Body of pancreas (tissue), 4 donors: ENCODE measurements around the gene TRIM28.

ENCODE experiments used
- POLR2A ChIP-seq, 3 donors: fragments of 450-650 bp; IDR thresholded peaks; one replicate each; pipeline ENCODE4 v1.6.1; 2016; ENCODE audit warnings: antibody characterized with exemption in 3 of 3, mild to moderate bottlenecking in 2 of 3
- TF ChIP-seq, protein P1 (sequence below), 7 experiments: fragments of 450-650 bp in 4 of 7; fragments of 200-600 bp in 3 of 7; sonication (generic) in 3 of 7; IDR thresholded peaks; one replicate each; pipeline ENCODE4 v1.5.1; 2016 to 2019; ENCODE audit warnings: antibody characterized with exemption in 7 of 7

DNA sequence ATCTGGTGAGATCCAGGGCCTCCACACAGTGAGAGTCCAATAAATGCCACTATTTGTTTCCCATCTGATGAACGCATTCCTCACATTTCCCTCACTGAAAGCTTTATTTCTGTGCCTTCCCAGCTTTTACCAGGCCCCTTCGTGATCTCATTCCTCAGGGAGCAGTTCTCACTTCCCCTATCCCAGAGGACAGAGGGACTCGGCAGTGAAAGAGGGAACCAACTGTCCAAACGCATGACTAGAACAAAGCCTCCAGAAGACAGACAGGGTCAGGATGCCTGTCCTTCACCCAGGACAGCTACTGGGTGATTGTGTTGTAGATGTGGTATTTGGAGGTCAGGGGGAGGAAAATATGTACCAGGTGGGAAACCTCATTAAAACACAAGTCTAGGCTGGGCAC, 22.2 kb upstream of the TRIM28 start:
- TF ChIP-seq, protein P1, sequence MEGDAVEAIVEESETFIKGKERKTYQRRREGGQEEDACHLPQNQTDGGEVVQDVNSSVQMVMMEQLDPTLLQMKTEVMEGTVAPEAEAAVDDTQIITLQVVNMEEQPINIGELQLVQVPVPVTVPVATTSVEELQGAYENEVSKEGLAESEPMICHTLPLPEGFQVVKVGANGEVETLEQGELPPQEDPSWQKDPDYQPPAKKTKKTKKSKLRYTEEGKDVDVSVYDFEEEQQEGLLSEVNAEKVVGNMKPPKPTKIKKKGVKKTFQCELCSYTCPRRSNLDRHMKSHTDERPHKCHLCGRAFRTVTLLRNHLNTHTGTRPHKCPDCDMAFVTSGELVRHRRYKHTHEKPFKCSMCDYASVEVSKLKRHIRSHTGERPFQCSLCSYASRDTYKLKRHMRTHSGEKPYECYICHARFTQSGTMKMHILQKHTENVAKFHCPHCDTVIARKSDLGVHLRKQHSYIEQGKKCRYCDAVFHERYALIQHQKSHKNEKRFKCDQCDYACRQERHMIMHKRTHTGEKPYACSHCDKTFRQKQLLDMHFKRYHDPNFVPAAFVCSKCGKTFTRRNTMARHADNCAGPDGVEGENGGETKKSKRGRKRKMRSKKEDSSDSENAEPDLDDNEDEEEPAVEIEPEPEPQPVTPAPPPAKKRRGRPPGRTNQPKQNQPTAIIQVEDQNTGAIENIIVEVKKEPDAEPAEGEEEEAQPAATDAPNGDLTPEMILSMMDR (IDR thresholded peaks at IDR 0.05): no peak
- no peak for TF ChIP-seq POLR2A (IDR thresholded peaks at IDR 0.05)
